ENCODE data around the gene PDPK1.

Gene PDPK1

DNA sequence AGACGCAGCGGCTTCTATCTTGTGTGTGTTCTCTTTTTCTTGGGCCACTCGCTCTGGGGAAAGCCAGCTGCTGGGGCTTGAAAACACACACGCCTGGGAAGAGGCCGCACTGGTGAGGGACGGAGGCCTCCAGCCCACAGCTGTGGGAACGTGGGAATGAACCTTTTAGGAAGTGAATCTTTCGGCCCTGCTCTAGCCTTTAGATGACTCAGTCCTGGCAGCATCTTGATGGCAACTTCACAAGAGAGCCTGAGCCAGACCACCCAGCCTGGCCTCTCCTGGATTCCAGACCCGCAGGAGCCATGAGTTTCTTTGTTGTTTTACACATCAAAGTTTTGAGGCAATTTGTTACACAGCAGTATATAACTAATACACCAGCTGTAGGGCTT, 2.2 kb upstream of the PDPK1 start:
- TF ChIP-seq GATA3 (IDR thresholded peaks at IDR 0.05; ENCODE audit: low read depth, low read length), result no peak

DNA sequence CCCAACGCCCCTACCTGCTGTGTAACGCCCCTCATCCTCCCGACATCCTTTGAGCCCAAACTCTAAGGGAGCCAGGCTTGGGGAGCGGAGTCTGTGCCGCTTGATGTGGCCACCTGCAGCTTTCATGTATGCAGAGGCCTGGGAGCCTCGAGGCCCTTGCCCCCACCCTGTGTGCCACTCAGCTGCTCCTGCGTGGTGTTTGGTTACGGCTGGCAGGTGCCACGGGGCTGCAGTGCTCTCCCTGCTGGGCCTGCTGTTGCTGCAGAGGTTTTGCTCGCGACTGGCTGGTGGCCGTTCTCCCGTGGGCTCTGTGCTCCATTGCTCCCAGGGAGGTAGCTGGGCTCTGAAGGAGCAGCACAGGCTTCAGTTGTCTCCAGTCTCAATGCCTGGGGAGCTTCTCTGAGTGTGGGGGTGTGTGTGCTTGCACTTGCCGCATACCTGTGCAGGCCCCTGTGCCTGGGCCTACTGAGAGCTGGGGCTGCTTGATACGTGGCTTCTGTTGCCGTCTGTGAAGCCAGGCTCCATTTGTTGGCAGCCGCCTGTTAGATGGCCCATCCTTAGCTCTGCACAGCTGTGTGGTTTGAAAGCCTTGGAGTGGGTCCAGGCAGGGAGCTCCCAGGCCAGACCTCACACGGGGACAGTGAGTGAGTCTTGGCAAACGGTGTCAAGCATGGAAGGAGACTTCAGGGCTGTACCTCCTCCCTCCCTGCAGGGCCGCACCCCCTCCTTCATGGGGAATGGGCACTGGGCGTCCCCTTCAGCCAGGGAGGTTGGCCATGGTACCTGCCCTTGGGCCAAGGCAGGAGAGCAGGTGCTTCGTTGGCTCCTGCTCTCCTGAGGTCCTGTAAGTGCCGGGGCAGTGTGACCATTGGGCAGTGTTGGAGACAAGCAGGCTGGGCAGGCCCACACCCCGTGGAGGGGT, 47.2 kb downstream of the PDPK1 start:
- TF ChIP-seq GATA3 (IDR thresholded peaks at IDR 0.05; ENCODE audit: low read depth, low read length), result no peak
- no peak for TF ChIP-seq GATA2 (IDR thresholded peaks at IDR 0.05; ENCODE audit: low read depth, low read length)

DNA sequence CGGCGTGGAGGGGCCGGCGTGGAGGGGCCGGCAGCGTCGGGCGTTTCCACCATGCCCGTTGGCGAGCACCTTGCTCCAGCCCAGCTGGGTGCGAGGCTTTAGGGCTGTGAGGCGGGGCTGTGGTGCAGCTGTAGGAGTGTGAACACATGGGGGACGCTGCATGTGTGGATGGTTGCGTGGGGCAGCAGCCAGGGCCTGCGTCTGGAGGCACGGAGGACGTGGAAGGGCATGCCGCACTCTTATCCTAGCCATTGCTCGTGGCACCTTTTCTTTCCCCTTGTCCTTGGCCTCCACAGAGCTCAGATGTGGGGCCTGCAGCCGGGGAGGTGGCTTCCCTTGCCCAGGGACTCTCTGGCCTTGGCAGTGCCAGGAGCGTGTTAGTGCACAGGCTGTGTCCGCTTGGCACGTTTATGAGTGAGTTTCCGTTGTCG, 47.8 kb downstream of the PDPK1 start:
- TF ChIP-seq GATA3 (IDR thresholded peaks at IDR 0.05; ENCODE audit: low read depth, low read length) (no peak), GATA2 (IDR thresholded peaks at IDR 0.05; ENCODE audit: low read depth, low read length) (no peak)

DNA sequence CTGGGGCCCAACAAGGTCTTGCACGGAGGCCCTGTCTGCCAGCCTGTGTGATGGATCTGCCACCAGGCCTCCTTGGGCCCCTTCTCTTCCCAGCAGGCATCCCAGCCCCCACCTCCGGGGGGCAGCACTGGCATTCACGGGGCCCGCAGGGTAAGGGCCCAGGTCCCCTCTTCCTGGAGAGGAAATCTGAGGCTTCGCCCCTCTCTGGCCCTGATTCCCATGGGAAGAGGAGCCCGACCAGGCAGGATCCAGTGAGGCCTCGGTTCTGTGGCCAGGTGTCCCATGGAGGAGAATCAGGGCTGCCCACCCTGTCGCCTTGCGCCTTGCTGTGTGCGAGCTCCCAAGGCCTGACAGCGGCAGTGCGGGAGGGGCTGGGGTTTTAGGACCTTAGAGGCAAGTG, 48.4 kb downstream of the PDPK1 start:
- TF ChIP-seq GATA3 (IDR thresholded peaks at IDR 0.05; ENCODE audit: low read depth, low read length) (no peak), GATA2 (IDR thresholded peaks at IDR 0.05; ENCODE audit: low read depth, low read length) (no peak)

DNA sequence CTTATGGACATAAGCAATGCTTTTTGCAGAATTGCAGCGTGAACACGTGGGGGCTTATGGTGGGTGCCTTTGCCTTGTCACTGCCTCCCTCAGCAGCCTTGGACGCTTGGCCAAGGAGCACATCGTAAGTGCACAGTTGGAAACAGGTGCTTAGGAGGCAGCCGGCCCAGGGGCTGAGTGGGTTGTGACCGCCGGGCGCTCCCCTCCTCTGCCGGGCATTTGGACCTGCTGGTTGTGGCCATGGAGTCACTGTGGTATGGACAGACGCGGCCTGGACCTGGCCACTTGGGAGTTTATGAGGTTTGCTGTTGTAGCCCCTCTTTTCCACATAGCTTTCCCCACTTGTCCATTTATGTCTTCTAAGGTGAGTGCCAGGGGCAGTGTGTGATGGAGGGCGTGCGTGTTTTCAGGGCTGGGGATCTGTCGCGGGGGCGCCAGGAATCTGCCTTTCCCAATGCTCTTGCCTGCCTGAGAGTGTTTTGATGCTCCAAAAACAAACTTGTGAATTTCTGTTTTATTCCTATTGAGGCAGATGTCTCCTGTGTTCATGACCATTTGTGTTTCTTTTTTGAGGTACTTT, 49.2 kb downstream of the PDPK1 start:
- no peak for TF ChIP-seq GATA3 (IDR thresholded peaks at IDR 0.05; ENCODE audit: low read depth, low read length)
- no peak for TF ChIP-seq GATA2 (IDR thresholded peaks at IDR 0.05; ENCODE audit: low read depth, low read length)

DNA sequence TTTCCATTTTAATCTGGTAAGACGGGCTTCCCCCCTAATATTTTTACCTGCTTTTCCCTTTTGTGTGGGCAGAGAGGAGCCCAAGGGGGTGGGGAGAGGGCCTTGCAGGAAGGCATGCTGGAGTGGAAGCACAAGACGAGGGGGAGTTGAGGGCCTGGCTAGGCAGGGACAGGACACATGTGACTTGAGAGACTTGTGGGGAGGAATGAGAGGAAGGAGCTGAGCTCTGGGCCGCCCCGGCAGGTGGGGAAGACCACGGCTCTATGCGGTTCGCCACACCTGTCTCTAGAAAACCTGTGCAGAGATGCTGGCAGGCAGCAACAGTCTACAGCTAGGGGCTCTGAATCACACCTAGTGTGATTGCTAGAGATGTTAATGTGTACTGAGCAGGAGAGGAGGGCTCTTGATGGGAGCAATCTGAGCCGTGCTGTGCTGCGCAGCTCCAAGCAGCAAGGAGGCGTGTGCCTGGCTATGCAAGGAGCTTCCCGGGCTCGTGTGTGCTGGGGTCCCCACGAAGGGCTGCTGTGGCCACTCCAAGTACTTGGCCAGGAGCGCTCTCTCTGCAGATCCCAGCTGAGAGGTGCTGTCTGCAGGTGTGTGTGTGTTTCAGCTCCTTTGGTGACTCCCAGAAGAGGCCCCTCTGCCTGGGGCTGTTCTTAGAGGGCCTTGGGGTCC, 50.2 kb downstream of the PDPK1 start:
- no peak for TF ChIP-seq GATA2 (IDR thresholded peaks at IDR 0.05; ENCODE audit: low read depth, low read length)
- TF ChIP-seq GATA3 (IDR thresholded peaks at IDR 0.05; ENCODE audit: low read depth, low read length), result no peak

DNA sequence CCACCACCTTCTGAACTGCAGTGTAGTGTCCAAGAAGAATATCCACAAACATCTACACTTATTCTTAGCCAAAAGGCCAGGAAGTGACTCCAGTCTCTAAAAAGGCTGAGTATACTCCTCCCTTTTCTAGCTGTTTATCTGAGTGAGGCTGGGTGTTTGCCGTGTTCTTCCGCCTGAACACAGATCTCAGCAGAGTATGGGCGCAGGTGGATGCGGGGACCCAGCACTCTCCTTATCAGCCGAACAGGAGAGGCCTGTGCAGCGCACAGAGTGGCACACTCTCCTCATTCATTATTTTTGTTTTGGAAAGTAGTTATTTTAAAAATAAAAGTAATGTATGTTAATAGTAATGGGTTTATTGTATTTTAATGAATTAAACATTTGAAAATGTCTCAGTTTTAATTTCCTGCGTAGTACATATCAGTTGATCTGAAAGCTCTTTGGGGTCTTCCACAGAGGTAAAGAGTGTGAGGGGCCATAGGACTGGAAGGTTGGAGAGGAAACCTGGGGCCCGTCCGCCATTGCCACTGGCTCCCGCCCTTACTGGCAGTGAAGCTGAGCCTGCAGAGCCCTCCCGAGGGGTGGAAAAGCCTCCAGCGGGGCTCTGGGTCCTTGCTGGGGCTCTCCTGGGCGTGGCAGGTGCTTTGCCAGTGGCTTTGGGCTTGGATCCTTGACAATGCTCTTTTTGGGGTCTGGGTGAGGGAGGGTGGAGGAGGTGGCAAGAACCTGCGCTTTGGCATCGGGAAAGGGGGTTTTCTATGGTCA, 53.8 kb downstream of the PDPK1 start:
- TF ChIP-seq GATA2 (IDR thresholded peaks at IDR 0.05; ENCODE audit: low read depth, low read length), result no peak
- no peak for TF ChIP-seq GATA3 (IDR thresholded peaks at IDR 0.05; ENCODE audit: low read depth, low read length)

DNA sequence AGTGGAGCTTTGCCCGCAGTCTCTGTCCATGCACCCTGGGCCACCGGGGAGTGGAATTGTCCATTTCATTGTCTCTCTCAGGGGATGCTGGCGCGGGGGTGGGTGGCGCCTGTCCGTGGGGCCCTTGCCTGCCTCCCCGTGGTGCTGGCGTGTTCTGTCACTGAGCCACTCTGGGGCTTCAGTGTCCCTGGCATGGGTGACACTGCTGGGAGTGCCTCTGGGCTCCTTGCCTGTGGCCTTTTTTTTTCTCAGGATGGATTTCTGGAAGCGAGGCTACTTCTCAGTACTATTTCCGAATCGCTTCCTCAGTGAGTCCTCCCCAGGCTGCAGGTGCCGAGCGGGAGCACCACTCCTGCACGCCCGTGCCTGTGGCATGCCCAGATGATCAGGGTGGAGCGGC, 55.0 kb downstream of the PDPK1 start:
- no peak for TF ChIP-seq GATA3 (IDR thresholded peaks at IDR 0.05; ENCODE audit: low read depth, low read length)
- no peak for TF ChIP-seq GATA2 (IDR thresholded peaks at IDR 0.05; ENCODE audit: low read depth, low read length)

DNA sequence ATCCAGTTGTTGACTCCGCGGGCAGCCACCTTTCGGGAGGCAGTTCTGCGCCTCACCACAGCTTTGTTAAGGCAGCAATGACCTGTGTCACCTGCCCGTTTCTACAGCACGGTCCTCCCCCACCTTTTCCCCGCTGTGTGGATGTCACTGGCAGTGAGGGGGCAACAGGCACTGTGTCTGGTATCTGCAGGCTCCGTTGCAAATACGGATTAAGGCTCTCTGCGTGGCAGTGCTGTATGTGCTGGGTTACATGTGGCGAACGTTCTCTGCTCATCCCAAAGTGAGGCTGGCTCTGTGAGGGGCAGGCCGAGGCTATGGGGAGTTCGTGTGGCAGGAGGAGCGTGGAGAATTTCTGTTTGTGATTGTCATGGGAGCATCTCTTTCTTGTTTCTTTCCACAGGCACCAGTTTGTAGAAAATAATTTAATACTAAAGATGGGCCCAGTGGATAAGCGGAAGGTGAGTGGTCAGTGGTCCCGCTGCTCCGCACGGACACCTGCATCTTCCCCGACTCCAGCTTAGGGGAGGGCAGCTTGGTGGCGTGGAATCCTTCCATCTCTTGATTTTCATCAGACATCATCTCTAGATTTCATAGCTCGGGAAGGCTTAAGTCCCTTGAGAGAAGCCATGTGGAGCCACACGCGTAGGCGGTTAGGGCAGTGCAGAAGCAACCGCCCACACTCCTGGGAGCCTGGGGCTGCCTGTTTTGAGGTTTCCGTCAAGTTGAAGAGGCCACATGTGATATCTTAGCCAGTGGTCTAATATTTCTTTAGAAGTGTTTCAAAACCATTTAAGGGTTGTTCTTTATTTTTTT, 57.8 kb downstream of the PDPK1 start:
- TF ChIP-seq GATA2 (IDR thresholded peaks at IDR 0.05; ENCODE audit: low read depth, low read length), result no peak
- no peak for TF ChIP-seq GATA3 (IDR thresholded peaks at IDR 0.05; ENCODE audit: low read depth, low read length)

DNA sequence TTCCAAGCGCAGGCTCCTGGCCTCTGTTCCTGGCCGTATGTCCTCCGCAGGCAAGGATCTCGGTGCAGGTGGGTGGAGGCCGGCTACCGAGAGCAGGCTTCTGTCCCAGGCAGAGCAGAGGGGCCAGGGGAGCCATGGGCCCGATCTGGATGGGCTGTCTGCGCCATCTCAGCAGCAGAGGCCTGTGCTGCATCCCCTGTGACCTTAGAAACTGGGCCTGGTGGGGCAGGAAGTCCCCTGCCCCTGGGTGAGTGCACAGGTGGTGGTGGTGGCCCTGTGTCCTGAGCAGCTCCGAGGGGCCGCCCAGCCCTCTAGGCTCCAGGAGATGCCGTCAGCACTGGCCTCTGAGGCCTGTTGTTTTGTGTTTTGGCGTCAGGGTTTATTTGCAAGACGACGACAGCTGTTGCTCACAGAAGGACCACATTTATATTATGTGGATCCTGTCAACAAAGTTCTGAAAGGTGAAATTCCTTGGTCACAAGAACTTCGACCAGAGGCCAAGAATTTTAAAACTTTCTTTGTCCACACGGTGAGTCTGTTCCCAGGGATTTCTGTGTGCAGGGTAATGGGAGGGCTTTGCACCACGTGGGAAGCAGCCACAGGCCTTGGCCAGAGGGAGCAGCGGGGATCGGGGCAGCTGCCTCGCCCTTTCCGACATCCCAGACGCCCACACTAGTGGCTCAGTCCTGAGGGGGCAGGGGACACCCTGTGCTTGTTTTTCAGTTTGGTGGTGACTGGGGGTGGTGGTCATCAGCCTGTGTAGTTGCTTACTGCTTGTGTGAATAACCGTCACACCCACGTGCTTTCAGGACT, 59.1 kb downstream of the PDPK1 start:
- no peak for TF ChIP-seq GATA3 (IDR thresholded peaks at IDR 0.05; ENCODE audit: low read depth, low read length)
- no peak for TF ChIP-seq GATA2 (IDR thresholded peaks at IDR 0.05; ENCODE audit: low read depth, low read length)

DNA sequence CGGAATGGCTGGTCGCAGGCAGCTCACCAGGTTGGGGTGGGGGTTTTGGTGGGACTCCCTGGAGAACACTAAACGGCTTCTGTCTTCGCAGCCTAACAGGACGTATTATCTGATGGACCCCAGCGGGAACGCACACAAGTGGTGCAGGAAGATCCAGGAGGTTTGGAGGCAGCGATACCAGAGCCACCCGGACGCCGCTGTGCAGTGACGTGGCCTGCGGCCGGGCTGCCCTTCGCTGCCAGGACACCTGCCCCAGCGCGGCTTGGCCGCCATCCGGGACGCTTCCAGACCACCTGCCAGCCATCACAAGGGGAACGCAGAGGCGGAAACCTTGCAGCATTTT, 59.7 kb downstream of the PDPK1 start:
- TF ChIP-seq GATA3 (IDR thresholded peaks at IDR 0.05; ENCODE audit: low read depth, low read length) (no peak), GATA2 (IDR thresholded peaks at IDR 0.05; ENCODE audit: low read depth, low read length) (no peak)

DNA sequence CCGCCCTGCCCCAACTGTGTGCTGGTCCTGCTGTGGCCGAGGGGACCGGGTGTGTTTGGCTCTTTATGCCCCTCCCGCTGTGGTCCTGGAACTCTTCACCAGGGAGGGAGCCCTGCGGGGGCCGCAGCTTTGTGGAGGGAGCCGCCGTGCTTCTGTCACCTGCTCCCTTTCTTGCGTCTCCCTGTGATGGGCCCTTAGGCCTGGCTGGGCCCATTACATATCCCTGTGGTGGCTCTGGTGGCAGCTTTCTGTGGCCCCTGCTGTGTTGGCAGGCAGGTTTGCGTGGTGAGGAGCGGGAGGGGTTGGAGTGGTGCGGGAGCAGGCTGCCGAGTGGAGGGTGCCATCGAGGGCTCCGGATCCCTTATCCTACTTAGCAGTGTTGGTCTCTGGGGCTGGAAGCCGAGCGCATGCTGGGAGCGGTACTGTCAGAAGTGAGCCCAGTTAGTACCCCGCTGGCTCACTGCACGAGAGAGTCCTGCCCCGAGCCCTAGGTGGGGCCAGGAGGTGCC, 60.4 kb downstream of the PDPK1 start:
- TF ChIP-seq GATA2 (IDR thresholded peaks at IDR 0.05; ENCODE audit: low read depth, low read length), result no peak
- TF ChIP-seq GATA3 (IDR thresholded peaks at IDR 0.05; ENCODE audit: low read depth, low read length), result no peak

Measured in SH-SY5Y (cell line).